Measurements from ENCODE around the gene PUSL1.

GRCh38 chr1:1336446-1336845, 28.0 kb downstream of the PUSL1 start:
- no peak for TF ChIP-seq CTCF (IDR thresholded peaks at IDR 0.05)
- TF ChIP-seq POLR2A (IDR thresholded peaks at IDR 0.05): no peak
- TF ChIP-seq POLR2AphosphoS5 (IDR thresholded peaks at IDR 0.05): no peak

Data from stomach (tissue), 4 donors.